ENCODE measurements around the gene KIF1B.

GRCh38 chr1:10396870-10397269 lies 186.5 kb downstream of the KIF1B start:
- TF ChIP-seq CTCF (IDR thresholded peaks at IDR 0.05) (no peak), SIN3A (IDR thresholded peaks at IDR 0.05; ENCODE audit: borderline replicate concordance, insufficient read depth, low read depth, low read length) (no peak), POLR2AphosphoS5 (IDR thresholded peaks at IDR 0.05; ENCODE audit: low read depth, low read length) (no peak), REST (IDR thresholded peaks at IDR 0.05; ENCODE audit: insufficient read depth in 1 of 2, low read depth in 2 of 2, low read length in 1 of 2) (no peak), TCF7L2 (IDR thresholded peaks at IDR 0.05; ENCODE audit: low read depth, low read length) (no peak)

Data from Panc1 (cell line).